ENCODE data around the gene ECT2L.

ECT2L gene, protein sequence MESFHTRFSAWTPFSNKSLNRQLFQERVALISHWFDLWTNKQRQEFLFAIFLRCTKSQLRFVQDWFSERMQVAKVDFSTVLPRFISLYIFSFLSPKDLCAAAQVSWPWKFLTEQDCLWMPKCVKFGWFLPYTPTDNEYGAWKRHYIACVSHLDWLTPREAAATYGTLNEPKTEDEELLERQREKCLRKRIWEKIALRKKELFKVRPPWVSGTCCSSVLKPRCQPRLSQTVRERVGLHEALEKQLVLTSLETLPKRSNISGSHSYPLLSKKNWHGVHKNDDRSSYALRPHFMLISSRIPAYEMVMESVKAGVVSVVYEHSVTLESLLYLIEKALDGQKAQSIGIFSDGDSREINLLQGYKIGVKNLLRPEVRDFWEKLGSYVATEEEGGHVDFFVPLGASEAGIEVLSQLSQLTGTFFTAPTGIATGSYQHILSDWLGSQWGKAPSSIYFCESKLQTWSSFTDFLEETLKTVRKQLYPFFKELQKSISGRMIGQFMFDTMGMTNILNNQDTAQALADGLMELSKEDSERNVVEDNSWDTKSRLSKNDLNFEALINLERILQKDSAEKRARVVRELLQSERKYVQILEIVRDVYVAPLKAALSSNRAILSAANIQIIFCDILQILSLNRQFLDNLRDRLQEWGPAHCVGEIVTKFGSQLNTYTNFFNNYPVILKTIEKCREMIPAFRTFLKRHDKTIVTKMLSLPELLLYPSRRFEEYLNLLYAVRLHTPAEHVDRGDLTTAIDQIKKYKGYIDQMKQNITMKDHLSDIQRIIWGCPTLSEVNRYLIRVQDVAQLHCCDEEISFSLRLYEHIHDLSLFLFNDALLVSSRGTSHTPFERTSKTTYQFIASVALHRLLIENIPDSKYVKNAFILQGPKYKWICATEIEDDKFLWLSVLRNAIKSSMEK

DNA sequence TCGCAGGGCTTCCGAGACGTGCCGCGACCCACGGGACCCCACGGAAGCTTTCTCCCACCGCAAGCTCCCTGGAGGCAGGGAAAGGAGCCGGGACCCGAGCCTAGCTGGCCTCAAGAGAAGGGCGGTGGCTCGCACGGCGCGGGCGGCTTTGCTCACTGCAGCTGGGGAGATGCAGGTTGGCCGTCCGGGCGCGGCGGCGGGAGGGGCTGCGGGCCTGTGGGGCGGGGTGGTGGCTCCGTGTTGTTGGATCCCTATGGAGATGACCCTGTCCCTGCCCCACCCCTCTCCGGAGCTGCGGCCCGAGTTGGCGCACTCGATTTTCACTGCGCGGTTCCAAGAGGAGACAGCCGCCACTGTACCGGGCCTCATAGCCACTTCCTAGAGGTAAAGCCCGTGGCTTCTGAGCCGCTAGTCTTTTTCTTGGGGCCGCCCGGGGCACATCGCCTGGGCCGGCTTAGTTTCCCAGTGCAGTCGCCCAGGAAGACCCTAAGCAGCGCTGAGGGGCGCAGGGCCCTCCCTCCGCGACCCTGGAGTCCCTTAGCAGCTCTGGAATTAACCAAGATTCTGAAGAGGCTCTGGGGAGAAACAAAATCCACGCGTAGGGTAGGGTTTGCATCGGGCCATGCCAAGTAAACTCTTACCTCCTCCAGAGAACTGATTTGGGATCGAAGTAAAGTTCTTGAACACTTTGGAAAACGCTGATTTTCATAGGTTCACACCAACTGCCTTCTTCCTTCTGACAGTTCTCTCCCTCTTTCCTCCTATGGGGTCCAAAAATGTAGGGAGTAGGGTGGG, at the start of gene ECT2L:
Gene ECT2L (plus strand): TSS at position 279 of the 795 bp plus-strand sequence. CDS start 17,188 bp downstream, outside the sequence.
- no peak for DNase-seq

DNA sequence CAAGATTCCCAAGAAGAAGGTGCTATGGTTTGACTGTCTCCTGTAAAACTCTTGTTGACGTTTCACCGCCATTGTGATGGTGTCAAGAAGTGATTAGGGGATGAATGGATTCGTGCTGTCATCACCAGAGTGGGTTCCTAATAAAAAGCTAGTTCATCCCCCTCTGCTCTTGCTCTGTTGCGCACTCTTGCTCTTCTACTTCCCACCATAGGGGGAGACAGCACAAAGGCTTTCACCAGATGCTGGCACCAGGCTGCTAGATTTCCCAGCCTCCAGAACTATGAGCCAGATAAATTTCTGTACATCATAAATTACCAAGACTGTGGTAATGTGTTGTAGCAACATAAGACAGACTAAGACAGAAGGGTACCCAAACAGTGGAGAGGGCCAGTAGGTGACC, 43.9 kb upstream of the ECT2L start:
- DNase-seq, result no peak

DNA sequence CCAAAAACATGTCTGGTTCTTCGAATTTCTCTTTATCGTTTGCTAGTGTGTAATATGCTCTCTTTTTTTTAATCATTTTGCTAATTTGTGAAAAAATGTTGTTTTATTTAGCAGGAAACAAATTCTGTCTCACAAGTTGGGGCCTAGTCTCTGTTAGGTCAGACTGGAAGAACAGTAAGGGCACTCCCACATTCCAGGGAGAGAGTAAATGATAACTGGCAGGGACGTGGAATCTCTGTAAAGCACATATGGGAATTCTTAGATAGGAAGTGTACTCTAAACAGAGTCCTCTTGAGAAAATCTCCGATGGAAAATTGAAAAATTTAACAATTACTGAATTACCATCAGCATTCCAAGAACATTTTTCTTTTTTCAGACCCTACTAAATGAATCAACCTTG, 38.8 kb upstream of the ECT2L start:
- no peak for DNase-seq

DNA sequence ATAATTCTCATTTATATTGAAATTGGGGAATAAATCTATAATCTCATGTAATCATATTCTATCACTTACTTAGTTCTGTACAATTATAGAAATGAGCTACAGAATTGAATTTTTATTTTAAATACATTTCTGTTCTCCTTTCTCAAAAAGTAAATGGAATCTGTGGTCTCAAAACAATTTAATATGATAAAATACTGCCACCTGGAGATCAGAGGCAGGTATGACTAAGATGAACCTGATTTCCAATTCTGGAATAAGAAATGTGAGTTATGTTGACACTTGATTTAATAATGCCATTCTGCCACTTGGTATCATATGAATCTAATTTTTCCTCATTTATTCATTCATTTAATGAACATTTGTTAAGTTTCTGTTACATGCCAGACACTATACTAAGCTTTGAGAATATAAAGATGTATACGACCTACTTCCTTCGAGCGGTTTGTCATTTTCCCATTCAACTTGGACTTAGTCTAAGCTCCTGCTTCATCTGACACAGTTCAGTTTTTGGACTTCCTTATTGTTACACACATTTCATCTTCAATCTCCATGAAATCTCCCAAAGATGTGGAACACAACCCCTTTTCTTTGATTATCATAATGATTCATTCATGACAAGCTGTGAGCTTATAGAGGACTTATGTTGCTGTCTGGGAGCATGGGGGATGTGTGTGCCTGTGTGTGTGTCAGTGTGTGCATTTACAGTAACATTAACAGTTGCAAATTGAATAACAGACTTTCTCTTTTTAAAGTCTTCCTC, 29.8 kb upstream of the ECT2L start:
- peak; percentile 19 for DNase-seq

DNA sequence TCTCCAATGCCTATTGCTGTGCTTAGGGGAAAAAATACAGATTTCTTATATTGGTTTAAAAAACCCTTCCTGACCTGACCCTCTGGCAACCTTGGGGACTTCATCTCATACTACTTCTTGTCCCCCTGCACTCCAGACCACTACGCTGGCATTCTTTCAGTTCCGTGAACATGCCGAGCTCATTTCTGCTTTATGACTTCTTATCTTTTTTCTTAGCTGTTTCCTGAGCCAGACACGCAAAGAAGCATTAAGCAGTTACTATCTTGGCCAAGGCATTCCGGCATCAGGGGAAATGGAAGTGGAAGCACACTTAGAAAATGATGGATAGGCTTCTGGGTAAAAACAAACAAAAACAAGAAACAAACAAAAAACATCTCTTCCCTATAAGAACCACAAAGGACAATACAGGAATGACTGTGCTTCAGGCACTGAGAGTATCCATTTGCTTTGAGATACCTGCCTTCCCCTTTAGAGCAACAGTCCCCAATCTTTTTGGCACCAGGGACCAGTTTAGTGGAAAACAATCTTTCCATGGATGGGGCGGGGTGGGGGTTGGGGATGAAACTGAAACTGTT, 26.7 kb upstream of the ECT2L start:
- DNase-seq, result no peak

DNA sequence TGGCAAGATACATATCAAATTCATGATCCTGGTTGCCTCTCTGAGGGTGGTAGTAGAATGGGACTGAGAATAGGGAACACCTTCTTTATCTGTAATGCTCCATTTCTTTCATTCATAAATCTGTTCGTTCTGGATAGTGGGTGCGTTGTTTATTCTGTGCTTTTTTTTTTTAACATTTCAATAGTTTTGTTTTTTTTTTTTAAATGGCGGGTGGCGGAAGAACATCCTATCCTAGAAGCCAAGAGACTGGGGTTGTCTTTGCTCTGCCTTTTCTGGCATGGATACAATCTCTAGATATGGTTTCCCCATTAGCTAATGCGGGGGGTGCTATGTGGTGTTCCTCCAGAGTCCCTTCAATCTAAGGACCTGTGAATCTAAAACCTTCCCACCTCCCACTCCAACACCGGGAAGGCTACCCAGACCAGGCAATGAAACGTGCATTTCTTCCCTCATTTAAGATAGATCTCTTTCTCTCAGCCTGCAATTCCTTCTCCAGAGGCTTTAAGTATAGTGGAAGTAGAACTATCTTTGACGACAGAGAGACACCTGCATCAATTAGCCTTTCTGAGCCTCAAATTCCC, 23.2 kb upstream of the ECT2L start:
- DNase-seq, result no peak

DNA sequence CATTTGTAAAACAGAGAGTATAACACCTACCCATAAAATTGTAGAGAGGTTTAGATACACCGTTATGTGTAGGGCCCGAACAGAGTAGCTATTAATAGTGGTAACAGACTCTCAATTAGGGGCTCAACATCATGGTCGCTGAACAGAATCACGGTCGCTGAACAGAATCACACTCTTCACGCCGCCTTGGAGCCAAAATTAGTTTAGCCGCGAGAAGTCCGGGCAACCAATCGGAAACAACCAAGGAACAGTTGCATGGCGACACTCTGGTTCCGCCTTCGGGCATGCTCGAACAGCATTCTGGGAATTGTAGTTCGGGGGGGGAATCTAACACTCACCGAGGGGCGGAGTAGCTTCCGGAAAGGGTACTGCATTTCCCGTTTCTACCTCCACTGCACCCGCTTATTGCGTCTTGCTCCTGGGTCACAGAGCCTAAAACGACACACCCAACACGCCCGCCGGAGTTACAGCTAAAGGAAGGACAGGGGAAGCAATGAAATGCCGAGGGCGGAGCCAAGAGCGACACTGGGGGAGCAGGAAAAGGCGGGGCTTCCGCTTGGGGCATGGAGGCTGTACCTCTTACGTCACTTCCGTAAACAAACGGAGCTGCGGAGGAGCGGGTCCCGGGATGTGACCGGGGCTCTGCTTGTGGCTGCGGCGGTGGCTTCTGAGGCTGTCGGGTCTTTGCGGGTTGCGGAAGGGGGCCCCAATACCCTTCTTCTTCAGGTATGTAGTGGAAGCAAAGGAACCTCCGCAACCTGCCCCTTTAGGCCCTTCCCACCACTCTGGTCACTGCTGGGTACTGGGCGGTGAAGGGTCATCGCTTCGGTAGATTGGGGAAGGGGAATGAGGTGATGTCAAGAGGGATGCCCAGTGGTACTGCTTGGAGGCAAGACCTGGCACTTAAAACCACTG, 22.5 kb upstream of the ECT2L start, which contains the start of gene CCDC28A:
Gene CCDC28A (plus strand): TSS at position 593 of the 915 bp plus-strand sequence. CDS start 2,352 bp downstream, outside the sequence.
- DNase-seq, result peak; percentile 95

DNA sequence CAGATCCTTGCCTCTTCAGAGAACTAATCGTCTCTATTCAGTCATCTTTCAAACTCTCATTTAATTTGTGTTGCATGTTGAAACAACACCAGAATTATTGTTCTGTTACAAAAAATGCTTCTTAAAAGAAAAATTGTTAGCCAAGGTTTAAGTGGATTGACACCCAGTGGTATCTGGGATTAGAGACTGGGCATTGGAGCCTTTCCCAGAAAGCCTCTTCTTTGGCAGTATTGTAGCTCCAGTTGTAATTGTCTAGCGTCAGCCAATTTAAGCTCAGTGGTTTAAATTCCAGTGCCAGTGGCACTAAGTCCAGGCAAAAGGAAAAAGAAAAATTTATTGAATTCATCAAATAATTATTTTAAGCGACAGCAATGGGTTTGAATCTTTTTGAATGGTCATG, 21.5 kb upstream of the ECT2L start:
- no peak for DNase-seq

DNA sequence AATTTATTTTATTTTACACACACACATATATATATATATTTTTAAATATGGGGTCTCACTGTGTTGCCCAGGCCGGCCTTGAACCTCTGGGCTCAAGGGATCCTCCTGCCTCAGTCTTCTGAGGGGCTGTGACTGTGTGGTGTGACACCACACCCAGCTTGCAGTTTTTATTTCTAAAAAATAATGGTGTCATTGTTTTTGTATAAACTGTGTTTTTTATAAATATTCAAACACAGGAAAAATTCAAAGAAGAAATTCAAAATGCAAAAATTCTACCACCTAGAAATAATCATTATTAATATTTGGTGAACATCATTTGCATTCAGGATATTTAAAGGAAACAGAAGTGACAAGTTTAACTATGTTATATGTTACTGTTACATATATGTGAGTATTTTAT, 19.2 kb upstream of the ECT2L start:
- DNase-seq, result no peak

DNA sequence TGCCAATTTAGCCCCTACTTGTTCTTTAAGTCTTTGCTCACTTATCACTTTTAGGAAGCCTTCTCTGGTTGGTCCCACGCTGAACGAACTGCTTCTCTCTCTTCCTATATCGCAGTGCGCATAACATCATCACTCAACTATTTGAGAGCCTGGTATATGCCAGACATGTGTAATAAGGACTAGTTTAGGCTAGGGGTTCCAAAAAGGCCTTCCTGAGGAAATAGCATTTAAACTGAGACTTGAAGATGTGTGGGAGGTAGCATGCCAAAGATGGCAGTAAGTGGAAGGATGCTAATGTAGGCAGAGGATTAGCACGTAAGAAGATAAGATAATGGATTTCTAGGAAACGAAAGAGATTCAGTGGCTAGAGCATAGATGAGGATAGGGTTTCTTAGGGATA, 17.6 kb upstream of the ECT2L start:
- DNase-seq, result no peak

DNA sequence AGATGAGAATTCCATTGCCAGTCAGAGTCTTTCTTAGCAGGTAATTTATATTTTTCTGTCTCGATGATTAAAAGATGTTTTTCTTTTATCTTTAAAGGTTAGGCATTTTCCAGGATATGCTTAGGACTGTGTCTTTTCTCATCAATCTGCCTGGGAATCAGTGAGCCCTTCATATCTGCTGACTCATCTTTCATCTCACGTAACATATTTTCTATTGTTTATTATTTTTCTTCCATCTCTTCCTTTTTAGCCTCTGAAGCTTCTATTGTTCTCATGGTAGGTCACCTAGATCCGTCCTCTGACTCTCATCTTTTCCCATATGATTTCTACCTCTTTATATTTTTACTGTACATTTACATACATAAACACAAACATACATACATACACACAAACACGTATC, 13.6 kb upstream of the ECT2L start:
- no peak for DNase-seq

DNA sequence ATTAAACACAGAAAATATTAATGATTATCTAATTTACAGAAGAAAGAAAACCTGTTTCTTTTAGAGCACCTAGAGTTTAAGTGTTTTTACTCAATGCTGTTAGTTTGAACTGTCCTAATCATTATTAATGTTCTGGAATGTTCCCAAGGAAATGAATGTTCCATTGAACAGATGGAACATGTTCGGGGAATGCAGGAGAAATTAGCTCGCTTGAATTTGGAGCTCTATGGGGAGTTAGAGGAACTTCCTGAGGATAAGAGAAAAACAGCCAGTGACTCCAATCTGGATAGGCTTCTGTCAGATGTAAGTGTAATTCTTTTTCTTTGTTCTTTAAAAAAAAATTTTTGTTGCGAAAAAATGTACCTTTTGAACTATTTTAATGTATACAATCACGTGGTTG, 10.8 kb upstream of the ECT2L start:
- DNase-seq, result no peak

DNA sequence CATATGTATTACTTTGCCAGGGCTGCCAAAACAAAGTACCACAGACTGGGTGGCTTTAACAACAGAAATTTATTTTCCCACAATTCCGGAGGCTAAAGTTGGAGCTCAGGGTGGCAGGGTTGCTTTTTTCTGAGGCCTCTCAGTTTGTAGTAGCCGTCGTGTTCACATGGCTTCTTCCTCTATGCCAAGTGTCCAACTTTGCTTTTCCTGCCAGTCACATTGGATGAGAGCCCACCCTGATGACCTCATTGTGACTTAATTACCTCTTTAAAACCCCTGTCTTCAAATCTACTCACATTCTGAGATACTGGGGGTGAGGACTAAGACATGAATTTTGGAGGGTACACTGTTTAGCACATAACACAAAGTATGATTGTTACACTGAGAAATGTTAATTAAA, 9.9 kb upstream of the ECT2L start:
- no peak for DNase-seq

DNA sequence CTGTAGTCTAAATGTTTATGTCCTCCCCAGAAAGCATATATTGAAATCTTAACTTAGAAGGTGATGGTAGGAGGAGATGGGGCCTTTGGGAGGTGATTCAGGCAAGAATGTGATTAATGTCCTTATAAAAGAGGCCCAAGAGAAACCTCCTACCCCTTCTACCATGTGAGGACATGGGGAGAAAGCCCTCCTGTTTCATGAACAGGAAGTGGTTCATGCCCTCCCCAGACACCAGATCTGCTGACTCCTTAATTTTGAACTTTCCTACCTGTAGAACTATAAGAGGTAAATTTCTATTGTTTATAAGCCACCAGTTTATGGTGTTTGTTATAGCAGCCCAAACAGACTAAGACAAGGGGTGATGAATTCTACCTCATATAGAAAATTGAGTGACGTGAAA, 8.7 kb upstream of the ECT2L start:
- no peak for DNase-seq

DNA sequence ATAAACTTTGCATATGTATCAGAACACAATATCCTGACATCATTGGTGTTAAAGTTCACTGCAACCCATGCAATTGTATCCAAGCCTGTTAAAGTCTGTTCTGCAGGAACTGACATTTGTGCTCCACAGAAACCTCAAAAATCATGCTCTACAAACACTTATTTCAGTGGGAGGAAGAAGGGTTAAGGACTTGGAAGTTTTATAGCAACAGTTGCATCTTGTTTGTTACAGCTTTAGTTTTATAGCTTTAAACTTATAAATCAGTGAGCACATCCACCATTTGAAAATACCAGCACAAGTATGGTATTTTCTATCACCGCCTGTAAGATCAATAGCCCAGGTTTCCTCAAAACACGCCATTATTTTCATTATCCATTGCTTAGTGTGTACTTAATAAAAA, 884 bp downstream of the ECT2L start:
- no peak for DNase-seq

DNA sequence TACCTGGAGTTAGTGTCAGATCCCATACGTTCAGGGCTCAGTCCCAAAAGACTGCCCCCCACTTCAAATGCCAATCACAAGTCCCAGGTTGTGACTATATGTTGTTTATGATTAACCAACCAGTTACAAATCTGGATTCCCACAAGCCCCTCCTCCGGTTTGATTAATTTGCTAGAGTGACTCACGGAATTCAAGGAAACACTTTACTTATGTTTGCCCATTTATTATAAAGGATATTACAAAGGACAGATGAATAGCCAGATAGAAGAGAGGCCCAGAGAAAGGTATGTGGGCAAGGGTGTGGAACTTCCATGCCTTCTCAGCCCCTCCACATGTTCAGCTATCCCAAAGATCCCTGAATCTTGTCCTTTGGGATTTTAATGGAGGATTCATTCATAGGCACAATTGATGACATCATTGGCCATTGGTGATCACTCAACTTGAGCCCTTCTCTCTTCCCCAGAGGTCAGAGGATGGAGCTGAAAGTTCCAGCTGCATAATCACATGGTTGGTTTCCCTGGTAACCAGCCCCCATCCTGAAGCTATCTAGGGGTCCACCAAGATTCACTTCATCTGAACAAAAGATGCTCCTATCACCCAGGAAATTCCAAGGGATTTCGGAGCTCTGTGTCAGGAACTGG, 2.0 kb downstream of the ECT2L start:
- DNase-seq, result no peak

DNA sequence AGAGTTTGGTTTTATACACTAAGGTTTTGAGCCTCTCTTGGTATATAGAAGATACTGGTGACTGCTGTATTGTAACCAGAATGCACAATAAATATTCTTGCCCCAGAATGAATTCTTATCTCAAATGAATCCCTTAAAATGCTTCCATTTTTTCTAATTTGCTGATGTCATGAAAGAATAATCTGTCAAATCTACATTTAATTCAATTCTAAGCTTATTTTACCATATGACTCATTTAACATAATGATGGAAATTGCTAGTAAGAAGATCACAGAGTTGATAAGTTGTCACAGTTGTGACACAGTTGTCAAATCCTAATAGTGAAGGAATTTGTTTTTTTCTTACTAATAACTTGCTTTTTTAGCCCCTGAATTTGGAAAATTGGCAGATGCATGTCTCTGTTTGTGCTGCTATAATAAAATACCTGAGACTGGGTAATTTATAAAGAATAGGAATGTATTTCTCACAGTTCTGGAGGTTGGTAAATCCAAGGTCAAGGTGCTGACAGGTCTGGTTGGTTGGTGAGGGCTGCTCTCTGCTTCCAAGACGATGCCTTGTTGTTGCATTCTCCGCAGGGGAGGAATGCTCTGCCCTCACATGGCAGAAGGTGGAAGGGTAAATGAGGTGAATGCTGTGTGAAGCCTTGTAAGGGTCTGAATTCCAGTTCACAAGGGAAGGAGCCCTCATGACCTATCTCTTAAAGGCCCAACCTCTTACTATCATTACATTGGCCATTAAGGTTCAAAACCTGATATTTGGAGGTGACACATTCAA, 4.7 kb downstream of the ECT2L start:
- DNase-seq, result no peak

DNA sequence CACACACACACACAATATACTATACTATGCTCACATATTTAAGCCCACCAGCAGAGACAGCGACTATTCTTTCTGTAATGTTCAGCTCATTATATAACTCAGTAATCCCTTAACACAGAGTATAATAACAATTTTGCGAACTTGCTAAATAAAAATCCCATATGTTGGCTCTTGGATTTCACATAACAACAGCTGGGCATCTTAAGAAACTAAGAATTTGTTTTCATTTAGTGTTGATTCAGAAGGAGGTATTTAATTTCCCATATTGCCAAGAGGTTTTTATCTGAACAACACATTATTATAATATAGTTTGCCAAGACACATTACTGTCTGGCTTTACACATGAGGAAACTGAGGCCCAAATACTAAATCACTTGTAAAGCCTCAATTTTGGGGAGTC, 7.4 kb downstream of the ECT2L start:
- no peak for DNase-seq

DNA sequence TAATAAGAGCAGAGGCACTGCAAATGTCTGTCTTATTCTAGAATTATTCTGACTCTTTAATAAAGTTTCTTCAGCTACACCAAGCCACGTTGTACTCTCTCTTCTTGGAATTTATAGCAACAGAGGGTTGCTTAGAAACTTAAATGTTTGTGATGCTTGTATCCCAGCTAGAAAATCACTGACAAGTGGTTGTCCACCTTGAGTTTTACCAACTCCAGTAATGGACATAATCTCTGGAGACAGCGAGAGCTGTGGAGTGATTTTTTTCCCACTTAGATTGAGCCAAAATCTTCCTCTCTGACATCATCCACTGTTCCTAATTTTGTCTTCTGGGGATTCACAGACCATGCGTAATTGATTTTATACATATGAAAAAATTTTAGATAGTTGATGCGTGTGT, 8.0 kb downstream of the ECT2L start:
- no peak for DNase-seq
